ENCODE data around the gene MISFA. TPM values are rescaled to one million over a fixed set of nuclear protein-coding genes. Genes with fewer than 3 reads are reported as not detected.
"Not testable (repeated sequence)": the region's sequence is repeated elsewhere in the genome, so short reads cannot be mapped to it uniquely, and the experiment has no call there.

The MISFA gene
- total and polyA plus RNA-seq, 8 donors, result 0.63 to 4.1 (median 1.4) TPM

DNA sequence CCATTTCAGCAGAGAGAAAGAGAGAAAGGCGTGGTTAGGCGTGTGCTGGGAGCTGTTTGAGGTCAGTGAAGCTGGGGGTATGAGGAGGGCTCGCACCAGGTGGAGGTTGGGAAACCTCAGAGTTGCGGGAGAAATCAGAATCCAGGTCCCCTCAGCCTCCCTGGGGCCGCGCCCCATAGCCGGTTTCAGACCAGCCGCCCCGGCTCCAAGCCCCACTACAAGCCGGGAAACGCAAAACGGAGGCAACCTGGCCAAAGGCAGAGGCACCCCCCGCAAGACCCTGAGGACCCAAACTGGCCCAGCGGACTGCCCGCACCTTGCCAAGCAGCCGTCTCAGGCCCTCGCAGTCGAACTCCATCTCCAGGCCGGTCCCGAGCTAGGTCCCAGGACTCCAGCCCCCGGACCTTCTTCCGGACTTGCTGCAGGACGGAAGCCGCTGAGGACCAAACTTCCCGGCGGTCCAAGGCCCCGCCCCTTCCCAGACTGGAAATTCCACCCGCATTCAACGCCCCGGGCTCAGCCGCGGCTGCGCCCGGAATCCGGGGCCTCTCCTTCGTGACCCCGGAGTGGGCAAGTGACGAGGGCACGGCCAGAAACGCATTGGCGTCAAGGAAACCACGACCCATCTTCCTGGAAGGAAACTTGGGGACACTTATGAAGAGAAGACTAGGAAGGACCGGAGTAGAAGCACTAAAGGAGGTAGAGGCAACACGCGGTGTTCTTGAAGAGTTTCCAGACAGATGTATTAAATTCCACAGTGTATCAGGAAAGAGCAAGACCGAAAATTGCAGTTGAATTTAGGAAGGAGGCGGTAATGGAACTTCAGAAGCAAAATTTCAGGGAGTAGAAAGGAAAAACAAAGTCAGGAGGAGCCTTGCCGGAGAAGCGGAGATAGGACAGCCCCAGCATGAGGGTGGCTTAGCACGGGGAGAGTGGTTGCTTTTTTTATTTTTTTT lies 11.0 kb upstream of the MISFA start, which contains the start of gene UEVLD:
UEVLD (minus strand) TSS at position 438 of the 956 bp plus-strand sequence; CDS start at position 358, 80 bp downstream.
- H3K36me3 ChIP-seq, result no peaks in the 10 kb centered on the region
- WGBS, 2 donors, result 0% methylated on average over 47 to 50 of the region's 50 CpGs
- H3K4me1 ChIP-seq, result peaks cover 0 to 15% (median 0%) of the 10 kb centered on the region in 3 donors
- ATAC-seq (peak; percentile 99 to 100 (median 99)), FAIRE-seq (no peak), DNase-seq (peak; percentile 85 to 95 (median 90))
- no peaks in the 10 kb centered on the region for H3K9me3 ChIP-seq
- H3K4me3 ChIP-seq, result peak within 1 kb of the TSS; percentile 80 to 92 (median 90)
- H3K27ac ChIP-seq, result peak within 1 kb of the TSS in 3 of 4 donors; percentile 53 to 77 (median 68)
- intact Hi-C loops (cut with DNase I), result no loop called here
- no peaks in the 10 kb centered on the region for H3K27me3 ChIP-seq
- no peak for TF ChIP-seq CTCF (IDR thresholded peaks at IDR 0.05)

DNA sequence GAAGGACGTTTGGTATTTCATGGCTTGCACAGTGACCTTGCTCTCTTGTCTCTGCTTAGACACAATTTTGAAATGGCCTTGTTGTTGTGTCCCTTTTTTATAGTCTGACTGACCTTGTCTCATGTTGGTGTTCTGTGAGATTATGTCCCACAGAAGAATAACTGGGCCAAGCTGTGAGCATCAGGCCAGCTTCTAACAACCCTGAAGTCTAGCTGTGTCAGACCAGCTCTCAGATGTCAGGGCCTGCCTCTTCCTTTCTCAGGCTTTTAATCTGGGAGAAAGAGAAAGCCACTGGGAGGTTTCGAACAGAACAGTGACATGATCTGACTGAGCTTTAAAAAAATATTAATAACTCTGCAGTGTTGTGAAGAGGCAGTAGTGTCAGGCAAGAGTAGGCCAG lies 9.0 kb upstream of the MISFA start:
- no peak for FAIRE-seq
- no peak overlapping the region for H3K27ac ChIP-seq

GRCh38 chr11:18594088-18594487 lies 5.5 kb upstream of the MISFA start:
- ATAC-seq; H3K9me3 ChIP-seq; FAIRE-seq; H3K27me3 ChIP-seq; H3K4me3 ChIP-seq; intact Hi-C loops (cut with DNase I); DNase-seq; H3K36me3 ChIP-seq; H3K27ac ChIP-seq: not testable (repeated sequence)
- WGBS, 2 donors, result 86 to 92% methylated on average over 5 of the region's 5 CpGs
- peaks cover 0 to 10% (median 0%) of the 10 kb centered on the region in 3 donors for H3K4me1 ChIP-seq

More for the DNA sequence above, 9.0 kb upstream of the MISFA start:
- Histone ChIP-seq H3K36me3 (no peaks in the 10 kb centered on the region), H3K4me1 (peaks cover 0 to 15% (median 0%) of the 10 kb centered on the region in 3 donors), H3K9me3 (no peaks in the 10 kb centered on the region), H3K4me3 (no peak overlapping the region), H3K27me3 (no peaks in the 10 kb centered on the region)
- no peak for ATAC-seq
- DNase-seq, result no peak
- WGBS, 2 donors, result 38 to 44% methylated on average over 2 of the region's 2 CpGs
- TF ChIP-seq CTCF (IDR thresholded peaks at IDR 0.05), result no peak
- intact Hi-C loops (cut with DNase I), result no loop called here

- Histone ChIP-seq H3K4me1 (peaks cover 0 to 5% (median 0%) of the 10 kb centered on the region in 3 donors), H3K36me3 (no peaks in the 10 kb centered on the region), H3K27me3 (no peaks in the 10 kb centered on the region), H3K9me3 (no peaks in the 10 kb centered on the region), H3K4me3 (no peak overlapping the region), H3K27ac (no peak overlapping the region)
- WGBS, 2 donors, result 65 to 73% methylated on average over 5 of the region's 5 CpGs
- intact Hi-C loops (cut with DNase I), result no loop called here
- DNase-seq, result no peak
- ATAC-seq, result no peak
- TF ChIP-seq CTCF (IDR thresholded peaks at IDR 0.05), result no peak
- FAIRE-seq, result no peak
Measured at GRCh38 chr11:18594999-18595749, 4.4 kb upstream of the MISFA start.

GRCh38 chr11:18600915-18601569 lies 1.5 kb downstream of the MISFA start:
- Histone ChIP-seq H3K4me3 (no peak overlapping the region), H3K27me3 (no peaks in the 10 kb centered on the region), H3K36me3 (no peaks in the 10 kb centered on the region), H3K4me1 (no peaks in the 10 kb centered on the region), H3K27ac (no peak overlapping the region), H3K9me3 (no peaks in the 10 kb centered on the region)
- DNase-seq, result no peak
- no peak for TF ChIP-seq CTCF (IDR thresholded peaks at IDR 0.05)
- intact Hi-C loops (cut with DNase I), result no loop called here
- 94 to 96% methylated on average over 4 of the region's 4 CpGs for WGBS, 2 donors
- ATAC-seq, result no peak
- FAIRE-seq, result no peak
